Gastrocnemius medialis (tissue), 4 donors: ENCODE results near the gene ELAVL1.

Source experiments
- CTCF ChIP-seq, 5 experiments: fragments of 450-650 bp in 3 of 5; fragments of 200-600 bp in 2 of 5; sonication (generic) in 2 of 5; IDR thresholded peaks in 4 of 5; conservative IDR thresholded peaks in 1 of 5; 1 replicate in 4 of 5; 2 replicates in 1 of 5; pipeline ENCODE4 v1.5.1; 2016 to 2019; ENCODE audit warnings: antibody characterized with exemption in 5 of 5, mild to moderate bottlenecking in 3 of 5, moderate library complexity in 3 of 5
- POLR2A ChIP-seq, 2 donors: fragments of 450-650 bp; IDR thresholded peaks; one replicate each; pipeline ENCODE4 v1.6.1; 2017; ENCODE audit warnings: antibody characterized with exemption in 2 of 2, mild to moderate bottlenecking in 2 of 2, moderate library complexity in 2 of 2

GRCh38 chr19:7921302-7921966 is 84.0 kb downstream of the ELAVL1 start:
- TF ChIP-seq CTCF (IDR thresholded peaks at IDR 0.05 in 4 of 5, conservative IDR thresholded peaks at IDR 0.05 in 1 of 5) (no peak), POLR2A (IDR thresholded peaks at IDR 0.05) (no peak)
